ENCODE results near the gene GRIN2D. TPM values are rescaled to one million over a fixed set of nuclear protein-coding genes. Genes with fewer than 3 reads are reported as not detected.

The GRIN2D gene
- total and polyA plus RNA-seq, 12 donors, result 0.04 to 1.0 (median 0.21) TPM

GRCh38 chr19:48400018-48400742 lies 6.7 kb downstream of the GRIN2D start:
- no peaks in the 10 kb centered on the region for H3K9me3 ChIP-seq
- DNase-seq (peak; percentile 49 to 62), ATAC-seq (peak; percentile 54 to 75 (median 72))
- H3K36me3 ChIP-seq, result no peaks in the 10 kb centered on the region
- peaks cover 17 to 41% (median 29%) of the 10 kb centered on the region in 7 donors for H3K27me3 ChIP-seq
- H3K4me3 ChIP-seq, result peak overlapping the region in 6 of 10 donors; percentile 4 to 30 (median 14)
- TF ChIP-seq CTCF (IDR thresholded peaks at IDR 0.05), result no peak
- H3K27ac ChIP-seq, result peak overlapping the region in 4 of 10 donors; percentile 2 to 25 (median 4)
- intact Hi-C loops (cut with DNase I), result no loop called here
- H3K4me1 ChIP-seq, result peaks cover 0 to 30% (median 3%) of the 10 kb centered on the region in 9 donors
- WGBS, 2 donors, result 36 to 43% methylated on average over 14 of the region's 14 CpGs

- no peak for DNase-seq
- H3K27me3 ChIP-seq, result peaks cover 14 to 30% (median 18%) of the 10 kb centered on the region in 7 donors
Measured at GRCh38 chr19:48401287-48401686, 7.8 kb downstream of the GRIN2D start.

GRCh38 chr19:48403606-48404005 lies 10.1 kb downstream of the GRIN2D start:
- TF ChIP-seq CTCF (IDR thresholded peaks at IDR 0.05), result no peak
- 28 to 32% methylated on average over 3 of the region's 3 CpGs for WGBS, 2 donors
- no peak overlapping the region for H3K27ac ChIP-seq
- H3K27me3 ChIP-seq, result peaks cover 0 to 19% (median 0%) of the 10 kb centered on the region in 7 donors
- H3K4me1 ChIP-seq, result peaks cover 0 to 20% (median 0%) of the 10 kb centered on the region in 9 donors
- H3K4me3 ChIP-seq, result no peak overlapping the region
- peaks cover 0 to 5% (median 0%) of the 10 kb centered on the region in 11 donors for H3K9me3 ChIP-seq
- DNase-seq (peak in 1 of 2 donors; percentile 69), ATAC-seq (peak in 7 of 8 donors; percentile 31 to 64 (median 58))
- intact Hi-C loops (cut with DNase I), result no loop called here
- no peaks in the 10 kb centered on the region for H3K36me3 ChIP-seq

More at GRCh38 chr19:48401287-48401686, 7.8 kb downstream of the GRIN2D start:
- ATAC-seq, result no peak
- H3K4me3 ChIP-seq, result no peak overlapping the region
- TF ChIP-seq CTCF (IDR thresholded peaks at IDR 0.05), result no peak
- no peaks in the 10 kb centered on the region for H3K36me3 ChIP-seq
- peaks cover 0 to 30% (median 3%) of the 10 kb centered on the region in 9 donors for H3K4me1 ChIP-seq
- 67 to 86% methylated on average over 5 of the region's 5 CpGs for WGBS, 2 donors
- H3K27ac ChIP-seq, result no peak overlapping the region
- peaks cover 0 to 5% (median 0%) of the 10 kb centered on the region in 11 donors for H3K9me3 ChIP-seq
- intact Hi-C loops (cut with DNase I), result no loop called here

GRCh38 chr19:48405010-48405659 lies 11.7 kb downstream of the GRIN2D start:
- intact Hi-C loops (cut with DNase I), result no loop called here
- H3K4me3 ChIP-seq, result no peak overlapping the region
- DNase-seq (no peak), ATAC-seq (no peak)
- WGBS, 2 donors, result 91 to 92% methylated on average over 27 of the region's 27 CpGs
- no peaks in the 10 kb centered on the region for H3K36me3 ChIP-seq
- peaks cover 0 to 5% (median 0%) of the 10 kb centered on the region in 11 donors for H3K9me3 ChIP-seq
- no peak for TF ChIP-seq CTCF (IDR thresholded peaks at IDR 0.05)
- no peak overlapping the region for H3K27ac ChIP-seq
- H3K4me1 ChIP-seq, result peaks cover 0 to 6% (median 0%) of the 10 kb centered on the region in 9 donors
- peaks cover 0 to 12% (median 0%) of the 10 kb centered on the region in 7 donors for H3K27me3 ChIP-seq
